H1 (cell line): ENCODE data around the gene MAP1B. TPM values are rescaled to one million over a fixed set of nuclear protein-coding genes. Genes with fewer than 3 reads are reported as not detected.

Experiments
- CTCF ChIA-PET: fragments of 300-600 bp; sonication (Branson Sonifier 250); formaldehyde crosslinking; loops from one replicate; lab custom pipeline; 2021; ENCODE audit not compliant: partially characterized antibody; lab: Charles Lee
- POLR2A ChIA-PET: fragments of 300-600 bp; sonication (Branson Sonifier 250); formaldehyde crosslinking; loops from one replicate; lab custom pipeline; 2021; ENCODE audit warnings: inconsistent platforms; ENCODE audit not compliant: partially characterized antibody; lab: Charles Lee
- DNase-seq, 2 experiments: peaks; one replicate each; pipeline versions ENCODE4 v3.0.0 to v3.0.0-alpha.2; 2010 to 2022; ENCODE audit warnings: low spot score in 2 of 2, low read depth in 1 of 2, mixed read lengths in 1 of 2
- FAIRE-seq: peaks from 2 replicates; lab custom pipeline; 2011; peaks lifted over from hg19 to GRCh38; lab: Jason Lieb, UNC
- H2AFZ ChIP-seq: 2 replicates; pipeline ENCODE4 v1.8.1; 2012; ENCODE audit warnings: low read length, inconsistent platforms
- H2AK5ac ChIP-seq: 2 replicates; pipeline ENCODE4 v1.6.1; 2013; ENCODE audit warnings: low read depth, low read length
- H2BK120ac ChIP-seq: replicated peaks from 2 replicates; pipeline ENCODE3; 2013; ENCODE audit warnings: low read depth, low read length, inconsistent platforms
- H2BK12ac ChIP-seq: 2 replicates; pipeline ENCODE4 v1.6.1; 2013; ENCODE audit warnings: low read depth, low read length
- H2BK15ac ChIP-seq: 2 replicates; pipeline ENCODE4 v1.6.1; 2013; ENCODE audit warnings: low read length
- H2BK20ac ChIP-seq: 2 replicates; pipeline ENCODE4 v1.6.1; 2013; ENCODE audit warnings: low read length
- H2BK5ac ChIP-seq: 2 replicates; pipeline ENCODE4 v1.6.1; 2013; ENCODE audit warnings: low read depth, low read length
- H3K14ac ChIP-seq: 2 replicates; pipeline ENCODE4 v1.6.1; 2013; ENCODE audit warnings: inconsistent platforms; ENCODE audit not compliant: insufficient read length
- H3K18ac ChIP-seq: 2 replicates; pipeline ENCODE4 v1.6.1; 2013; ENCODE audit warnings: low read length; ENCODE audit errors: extremely low read depth
- H3K23ac ChIP-seq: 2 replicates; pipeline ENCODE4 v1.6.1; 2013; ENCODE audit warnings: inconsistent platforms; ENCODE audit not compliant: insufficient read length
- H3K23me2 ChIP-seq: 2 replicates; pipeline ENCODE4 v1.6.1; 2013; ENCODE audit warnings: low read depth, low read length
- H3K27ac ChIP-seq: 2 replicates; pipeline ENCODE4 v1.6.1; 2011; ENCODE audit warnings: low read depth, low read length, inconsistent platforms
- H3K27me3 ChIP-seq, 4 experiments: replicated peaks in 1 of 4; 1 replicate in 1 of 4; 2 replicates in 3 of 4; pipeline versions ENCODE4 v1.6.1 to v1.8.1; 2011 to 2013; ENCODE audit warnings: low read length in 3 of 4, mild to moderate bottlenecking in 3 of 4, inconsistent platforms in 2 of 4, mixed read lengths in 2 of 4, moderate library complexity in 1 of 4; ENCODE audit not compliant: control insufficient read depth in 3 of 4, insufficient read depth in 3 of 4; ENCODE audit errors: extremely low read depth in 1 of 4
- H3K36me3 ChIP-seq, 4 experiments: 2 replicates each; pipeline versions ENCODE4 v1.6.1 to v1.8.1; 2011 to 2013; ENCODE audit warnings: mild to moderate bottlenecking in 4 of 4, low read length in 3 of 4, moderate library complexity in 2 of 4, control low read depth in 1 of 4, inconsistent platforms in 1 of 4; ENCODE audit not compliant: insufficient read depth in 4 of 4, control insufficient read depth in 2 of 4
- H3K4ac ChIP-seq: replicated peaks from 2 replicates; pipeline ENCODE3; 2013; ENCODE audit warnings: low read length, low read depth, mixed read lengths, inconsistent platforms; ENCODE audit not compliant: insufficient read length
- H3K4me1 ChIP-seq, 4 experiments: replicated peaks in 1 of 4; 1 replicate in 1 of 4; 2 replicates in 3 of 4; pipeline versions ENCODE4 v1.6.1 to v1.8.1; 2011 to 2013; ENCODE audit warnings: low read length in 3 of 4, inconsistent platforms in 2 of 4, mixed read lengths in 1 of 4; ENCODE audit not compliant: insufficient read depth in 4 of 4, control insufficient read depth in 3 of 4
- H3K4me2 ChIP-seq, 2 experiments: 2 replicates each; pipeline versions ENCODE4 v1.6.1 to v1.8.1; 2011 to 2013; ENCODE audit warnings: low read depth in 2 of 2, low read length in 2 of 2, control low read depth in 1 of 2, inconsistent platforms in 1 of 2, mild to moderate bottlenecking in 1 of 2; ENCODE audit not compliant: insufficient read depth in 1 of 2
- H3K4me3 ChIP-seq, 4 experiments: fragments of 200-600, 300-600 bp in 1 of 4; sonication (generic), shearing (Covaris generic), sonication (Bioruptor Twin) in 1 of 4; 2 replicates each; pipeline versions ENCODE4 v1.5.1 to v1.8.1; 2011 to 2016; ENCODE audit warnings: low read length in 4 of 4, low read depth in 3 of 4, control low read depth in 2 of 4, inconsistent platforms in 2 of 4, mild to moderate bottlenecking in 2 of 4, mixed read lengths in 1 of 4, moderate library complexity in 1 of 4; ENCODE audit not compliant: insufficient read depth in 2 of 4; ENCODE audit errors: extremely low read depth in 1 of 4
- H3K56ac ChIP-seq: replicated peaks from 2 replicates; pipeline ENCODE3; 2013; ENCODE audit warnings: low read depth, mild to moderate bottlenecking, mixed read lengths, low read length, inconsistent platforms; ENCODE audit not compliant: insufficient read length
- H3K79me1 ChIP-seq: 2 replicates; pipeline ENCODE4 v1.6.1; 2013; ENCODE audit warnings: low read depth, low read length, control low read depth
- H3K79me2 ChIP-seq, 2 experiments: 2 replicates each; pipeline versions ENCODE4 v1.6.1 to v1.8.1; 2012 to 2013; ENCODE audit warnings: low read length in 2 of 2, mild to moderate bottlenecking in 2 of 2, inconsistent platforms in 1 of 2; ENCODE audit not compliant: insufficient read depth in 2 of 2, control insufficient read depth in 1 of 2
- H3K9ac ChIP-seq, 4 experiments: replicated peaks in 1 of 4; 1 replicate in 1 of 4; 2 replicates in 3 of 4; pipeline versions ENCODE4 v1.6.1 to v1.8.1; 2011 to 2013; ENCODE audit warnings: low read depth in 3 of 4, low read length in 3 of 4, control low read depth in 2 of 4, mild to moderate bottlenecking in 2 of 4, moderate library complexity in 2 of 4, inconsistent platforms in 1 of 4; ENCODE audit errors: extremely low read depth in 1 of 4
- H3K9me3 ChIP-seq, 2 experiments: 2 replicates each; pipeline versions ENCODE4 v1.6.1 to v1.8.1; 2012 to 2013; ENCODE audit warnings: mild to moderate bottlenecking in 2 of 2, moderate library complexity in 2 of 2, control low read depth in 1 of 2, inconsistent platforms in 1 of 2, low read depth in 1 of 2, low read length in 1 of 2, mixed read lengths in 1 of 2; ENCODE audit not compliant: insufficient read depth in 2 of 2
- H4K20me1 ChIP-seq, 2 experiments: replicated peaks in 1 of 2; 2 replicates each; pipeline versions ENCODE3 to v1.8.1; 2011 to 2013; ENCODE audit warnings: inconsistent platforms in 2 of 2, low read length in 2 of 2, mild to moderate bottlenecking in 1 of 2; ENCODE audit not compliant: insufficient read depth in 2 of 2, control insufficient read depth in 1 of 2
- H4K5ac ChIP-seq: 2 replicates; pipeline ENCODE4 v1.6.1; 2013; ENCODE audit warnings: low read length, low read depth, mixed read lengths, inconsistent platforms; ENCODE audit not compliant: insufficient read length
- H4K8ac ChIP-seq: 2 replicates; pipeline ENCODE4 v1.8.0; 2013; ENCODE audit warnings: mild to moderate bottlenecking, moderate library complexity, low read length, inconsistent platforms; ENCODE audit not compliant: insufficient read depth; ENCODE audit errors: extremely low read depth
- H4K91ac ChIP-seq: replicated peaks from 2 replicates; pipeline ENCODE3; 2013; ENCODE audit warnings: low read length, mixed read lengths, inconsistent platforms; ENCODE audit not compliant: insufficient read length
- ASH2L ChIP-seq: fragments of 200-600, 300-600 bp; sonication (generic); IDR thresholded peaks from one replicate; pipeline ENCODE4 v1.7.1; 2017; ENCODE audit warnings: low read length
- ATF2 ChIP-seq: IDR thresholded peaks from 2 replicates; pipeline ENCODE4 v1.6.1; 2012; ENCODE audit warnings: low read length, inconsistent platforms
- GABPA ChIP-seq: IDR thresholded peaks from 2 replicates; pipeline ENCODE4 v1.6.1; 2011; ENCODE audit warnings: mild to moderate bottlenecking, low read length, moderate library complexity, borderline replicate concordance; ENCODE audit not compliant: insufficient read depth
- NRF1 ChIP-seq: IDR thresholded peaks from 2 replicates; pipeline ENCODE4 v1.6.1; 2011; ENCODE audit warnings: mild to moderate bottlenecking, low read depth, low read length, improper control_type of control experiment
- RAD21 ChIP-seq, 2 experiments: IDR thresholded peaks in 1 of 2; conservative IDR thresholded peaks in 1 of 2; 2 replicates each; pipeline ENCODE4 v1.6.1; 2011; ENCODE audit warnings: low read depth in 2 of 2, low read length in 2 of 2, improper control_type of control experiment in 1 of 2, inconsistent platforms in 1 of 2, mild to moderate bottlenecking in 1 of 2, moderate library complexity in 1 of 2
- USF2 ChIP-seq: IDR thresholded peaks from 2 replicates; pipeline ENCODE4 v1.6.1; 2011; ENCODE audit warnings: low read length, improper control_type of control experiment
- WGBS, 2 experiments: shearing (Covaris generic) in 1 of 2; methylation state at CpG; one replicate each; pipeline versions ENCODE4 v1.1.6 to v1.1.7; 2013 to 2015; ENCODE audit warnings: low lambda C conversion rate in 2 of 2, mixed read lengths in 2 of 2, inconsistent platforms in 1 of 2, low coverage in 1 of 2, missing lambda C conversion rate in 1 of 2; ENCODE audit not compliant: insufficient replicate concordance in 2 of 2, insufficient coverage in 1 of 2, insufficient read length in 1 of 2; ENCODE audit errors: extremely low coverage in 1 of 2, missing lambda C conversion rate in 1 of 2; 5-methylcytosine and 5-hydroxymethylcytosine counted together
- polyA plus RNA-seq, 7 experiments: library from polyadenylated mRNA; depleted of rRNA in 3 of 7; stranded (reverse) in 5 of 7; unstranded in 2 of 7; fragments of >200 nt in 5 of 7; fragments of 200-250 nt in 2 of 7; gene quantifications; 1 replicate in 5 of 7; 2 replicates in 1 of 7; 4 replicates in 1 of 7; pipeline versions ENCODE4 v1.2.1 to v1.2.3, GENCODE V29; 2011 to 2013; ENCODE audit warnings: missing spikeins in 2 of 7, mixed read lengths in 2 of 7
- total RNA-seq: library from RNA; stranded (reverse); fragmentation: NEBNext Ultra II Directional; extraction: Animal tissue kit (Norgen Biotek cat#: 25700); gene quantifications from 2 replicates; pipeline ENCODE4 v1.2.1, GENCODE V29; 2021
- TF ChIP-seq, protein P1 (sequence below), 3 experiments: IDR thresholded peaks; 1 replicate in 2 of 3; 2 replicates in 1 of 3; pipeline versions ENCODE4 v1.5.1 to v1.6.1; 2011; ENCODE audit warnings: low read length in 3 of 3, mild to moderate bottlenecking in 3 of 3, inconsistent platforms in 2 of 3, low read depth in 1 of 3, moderate library complexity in 1 of 3; ENCODE audit not compliant: insufficient read depth in 1 of 3; ENCODE audit errors: control extremely low read depth in 1 of 3

Gene MAP1B
- total and polyA plus RNA-seq, 2 of the 8 experiments (the other 6 are each of a cell fraction or from before 2014, with no cell fraction given): 24.5 to 120 TPM

- H3K4me2 ChIP-seq: peak overlapping the region; percentile 25 to 43; a peak in 2 of 4 replicates
- no peak for TF ChIP-seq NRF1
- peak; percentile 58 to 67 for TF ChIP-seq RAD21 (IDR thresholded peaks at IDR 0.05 in 1 of 2, conservative IDR thresholded peaks at IDR 0.05 in 1 of 2; ENCODE audit: low read depth in 2 of 2, low read length in 2 of 2)
- TF ChIP-seq ATF2: no peak
- no peak for TF ChIP-seq ASH2L
- TF ChIP-seq GABPA: no peak
- no peak for TF ChIP-seq USF2
- TF ChIP-seq, protein P1, sequence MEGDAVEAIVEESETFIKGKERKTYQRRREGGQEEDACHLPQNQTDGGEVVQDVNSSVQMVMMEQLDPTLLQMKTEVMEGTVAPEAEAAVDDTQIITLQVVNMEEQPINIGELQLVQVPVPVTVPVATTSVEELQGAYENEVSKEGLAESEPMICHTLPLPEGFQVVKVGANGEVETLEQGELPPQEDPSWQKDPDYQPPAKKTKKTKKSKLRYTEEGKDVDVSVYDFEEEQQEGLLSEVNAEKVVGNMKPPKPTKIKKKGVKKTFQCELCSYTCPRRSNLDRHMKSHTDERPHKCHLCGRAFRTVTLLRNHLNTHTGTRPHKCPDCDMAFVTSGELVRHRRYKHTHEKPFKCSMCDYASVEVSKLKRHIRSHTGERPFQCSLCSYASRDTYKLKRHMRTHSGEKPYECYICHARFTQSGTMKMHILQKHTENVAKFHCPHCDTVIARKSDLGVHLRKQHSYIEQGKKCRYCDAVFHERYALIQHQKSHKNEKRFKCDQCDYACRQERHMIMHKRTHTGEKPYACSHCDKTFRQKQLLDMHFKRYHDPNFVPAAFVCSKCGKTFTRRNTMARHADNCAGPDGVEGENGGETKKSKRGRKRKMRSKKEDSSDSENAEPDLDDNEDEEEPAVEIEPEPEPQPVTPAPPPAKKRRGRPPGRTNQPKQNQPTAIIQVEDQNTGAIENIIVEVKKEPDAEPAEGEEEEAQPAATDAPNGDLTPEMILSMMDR (IDR thresholded peaks at IDR 0.05; ENCODE audit: control extremely low read depth in 1 of 3, insufficient read depth in 1 of 3, low read depth in 1 of 3, low read length in 3 of 3): peak; percentile 60 to 68 (median 62)
Measured at GRCh38 chr5:72079288-72079687, 28.0 kb upstream of the MAP1B start.

More at GRCh38 chr5:72079288-72079687, 28.0 kb upstream of the MAP1B start:
- Histone ChIP-seq H3K14ac (no peak overlapping the region), H4K8ac (no peak overlapping the region), H2BK12ac (no peak overlapping the region), H2BK120ac (no peak overlapping the region), H3K9ac (no peak overlapping the region), H2AK5ac (no peak overlapping the region), H2BK20ac (no peak overlapping the region), H4K5ac (no peak overlapping the region), H3K23ac (no peak overlapping the region), H2BK15ac (no peak overlapping the region), H3K23me2 (no peaks in the 10 kb centered on the region), H3K27me3 (no peaks in the 10 kb centered on the region), H4K20me1 (no peaks in the 10 kb centered on the region), H4K91ac (no peak overlapping the region), H3K36me3 (no peaks in the 10 kb centered on the region), H3K4me1 (peaks cover 0 to 2% (median under 1%) of the 10 kb centered on the region in 4 experiments; a peak in 2 of 7 replicates), H3K79me2 (no peaks in the 10 kb centered on the region), H3K79me1 (no peaks in the 10 kb centered on the region), H3K9me3 (no peaks in the 10 kb centered on the region), H3K4ac (no peak overlapping the region), H3K56ac (no peak overlapping the region), H3K27ac (no peak overlapping the region), H2BK5ac (no peak overlapping the region), H3K4me3 (no peak overlapping the region), H3K18ac (peak overlapping the region; percentile 66; the same call in 1 of the 2 replicates), H2AFZ (peak overlapping the region; percentile 78; the same call in 1 of the 2 replicates)
- POLR2A ChIA-PET: interaction anchor here (2.1 kb wide), 1 partner anchor 14 kb away, joined by 14 read pairs; no protein-coding TSS in a partner anchor
- CTCF ChIA-PET: interaction anchor here (0.6 to 2.9 kb wide), 21 partner anchors 9 to 560 kb away, joined by 3 to 25 read pairs (median 4); no protein-coding TSS in a partner anchor
- DNase-seq (peak in 1 of 2 experiments; percentile 58), FAIRE-seq (peak; percentile 85)
- WGBS, 2 experiments: 28% methylated on average over 7 of the region's 7 CpGs; no CpG with 5 or more reads in 1 of the 2 experiments
